Ectodermal cell (in vitro differentiated cells): Measurements from ENCODE around the gene PKMYT1.
A peak's percentile ranks its signal among the peaks of the same experiment; 100 is the strongest.

Source experiments
- H3K27ac ChIP-seq: 2 replicates; pipeline ENCODE4 v1.7.0; 2013; ENCODE audit warnings: mild to moderate bottlenecking, low read depth, low read length; ENCODE audit not compliant: insufficient read depth, poor library complexity, severe bottlenecking
- H3K27me3 ChIP-seq: 2 replicates; pipeline ENCODE4 v1.7.0; 2013; ENCODE audit warnings: mild to moderate bottlenecking, low read length; ENCODE audit not compliant: insufficient read depth, control insufficient read depth, poor library complexity, severe bottlenecking
- H3K36me3 ChIP-seq: one replicate; pipeline ENCODE4 v1.7.0; 2013; ENCODE audit warnings: low read length; ENCODE audit not compliant: control insufficient read depth, insufficient read depth
- H3K4me1 ChIP-seq: one replicate; pipeline ENCODE4 v1.7.0; 2013; ENCODE audit warnings: low read length; ENCODE audit not compliant: control insufficient read depth, insufficient read depth
- H3K4me3 ChIP-seq: 2 replicates; pipeline ENCODE4 v1.7.0; 2013; ENCODE audit warnings: low read depth, low read length, control low read depth; ENCODE audit not compliant: insufficient read depth
- H3K9me3 ChIP-seq: 2 replicates; pipeline ENCODE4 v1.7.0; 2013; ENCODE audit warnings: mild to moderate bottlenecking, low read length, moderate library complexity; ENCODE audit not compliant: control insufficient read depth
- WGBS, 2 experiments: methylation state at CpG; one replicate each; pipeline ENCODE4 v1.1.7; 2013; ENCODE audit warnings: missing lambda C conversion rate in 2 of 2; 5-methylcytosine and 5-hydroxymethylcytosine counted together

Gene PKMYT1

DNA sequence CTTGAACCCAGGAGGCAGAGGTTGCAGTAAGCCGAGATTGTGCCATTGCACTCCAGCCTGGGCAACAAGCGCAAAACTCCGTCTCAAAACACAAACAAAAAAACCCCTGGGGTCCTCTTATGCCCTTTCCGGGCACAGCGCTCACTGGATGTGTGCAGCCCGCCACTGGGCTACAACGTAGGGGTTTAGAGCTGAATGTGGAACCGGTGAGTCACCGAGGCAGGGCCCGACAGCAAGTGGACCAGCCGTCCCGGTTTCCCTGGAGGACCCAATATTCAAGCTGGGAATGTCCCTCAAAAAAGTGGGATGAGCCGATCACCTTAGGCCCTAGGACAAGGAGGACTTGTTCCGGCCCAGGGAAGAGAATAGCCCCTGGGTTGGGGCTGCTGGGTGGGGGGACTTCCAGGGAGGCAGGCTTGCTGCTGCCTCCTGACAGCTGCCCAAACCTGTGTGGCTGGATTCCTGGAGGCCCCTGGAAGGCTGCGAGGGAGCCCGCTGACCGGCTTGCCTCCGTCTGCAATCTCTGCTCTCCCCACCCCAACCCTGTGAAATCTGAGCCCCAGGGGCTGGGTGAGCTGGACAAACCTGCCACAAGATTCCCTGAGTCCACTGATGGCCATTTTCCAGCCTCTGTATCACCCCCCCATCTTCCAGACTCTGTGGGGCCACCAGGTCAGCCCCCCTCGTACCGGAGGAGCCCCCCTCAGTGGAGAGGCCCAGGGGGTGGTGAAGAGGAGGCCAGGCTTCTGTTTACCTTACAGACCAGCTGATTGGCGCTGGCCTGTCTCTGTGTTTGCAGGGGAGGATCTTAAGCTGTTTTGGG lies 29.5 kb upstream of the PKMYT1 start:
- no peak overlapping the region for H3K27ac ChIP-seq
- WGBS, 2 experiments: 22 to 24% methylated on average over 21 of the region's 21 CpGs
- H3K4me3 ChIP-seq: peak overlapping the region; percentile 6
- H3K36me3 ChIP-seq: no peaks in the 10 kb centered on the region
- H3K27me3 ChIP-seq: peaks cover 70% of the 10 kb centered on the region
- no peaks in the 10 kb centered on the region for H3K9me3 ChIP-seq
- peaks cover 35% of the 10 kb centered on the region for H3K4me1 ChIP-seq

DNA sequence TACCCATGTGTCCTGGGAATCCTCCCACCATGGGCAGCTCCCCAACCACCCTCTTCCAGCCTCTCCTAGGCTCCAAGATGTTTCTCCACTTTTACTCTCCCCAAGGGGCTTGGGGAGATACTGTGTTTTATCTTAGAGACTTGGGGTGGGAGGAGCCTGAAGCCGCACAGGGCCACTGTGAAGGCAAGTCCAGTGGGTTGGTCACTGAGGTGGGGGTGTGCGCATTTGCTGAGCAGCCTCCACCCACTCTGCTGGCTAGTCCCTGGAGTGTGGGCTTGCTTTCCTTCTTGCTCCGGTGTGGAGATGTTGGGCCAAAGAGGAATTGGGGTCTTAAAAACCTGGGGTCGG lies 28.4 kb upstream of the PKMYT1 start:
- 36 to 39% methylated on average over 4 of the region's 4 CpGs for WGBS, 2 experiments
- Histone ChIP-seq H3K36me3 (no peaks in the 10 kb centered on the region), H3K9me3 (no peaks in the 10 kb centered on the region), H3K27me3 (peaks cover 68% of the 10 kb centered on the region), H3K4me1 (peaks cover 27% of the 10 kb centered on the region), H3K27ac (no peak overlapping the region), H3K4me3 (no peak overlapping the region)

DNA sequence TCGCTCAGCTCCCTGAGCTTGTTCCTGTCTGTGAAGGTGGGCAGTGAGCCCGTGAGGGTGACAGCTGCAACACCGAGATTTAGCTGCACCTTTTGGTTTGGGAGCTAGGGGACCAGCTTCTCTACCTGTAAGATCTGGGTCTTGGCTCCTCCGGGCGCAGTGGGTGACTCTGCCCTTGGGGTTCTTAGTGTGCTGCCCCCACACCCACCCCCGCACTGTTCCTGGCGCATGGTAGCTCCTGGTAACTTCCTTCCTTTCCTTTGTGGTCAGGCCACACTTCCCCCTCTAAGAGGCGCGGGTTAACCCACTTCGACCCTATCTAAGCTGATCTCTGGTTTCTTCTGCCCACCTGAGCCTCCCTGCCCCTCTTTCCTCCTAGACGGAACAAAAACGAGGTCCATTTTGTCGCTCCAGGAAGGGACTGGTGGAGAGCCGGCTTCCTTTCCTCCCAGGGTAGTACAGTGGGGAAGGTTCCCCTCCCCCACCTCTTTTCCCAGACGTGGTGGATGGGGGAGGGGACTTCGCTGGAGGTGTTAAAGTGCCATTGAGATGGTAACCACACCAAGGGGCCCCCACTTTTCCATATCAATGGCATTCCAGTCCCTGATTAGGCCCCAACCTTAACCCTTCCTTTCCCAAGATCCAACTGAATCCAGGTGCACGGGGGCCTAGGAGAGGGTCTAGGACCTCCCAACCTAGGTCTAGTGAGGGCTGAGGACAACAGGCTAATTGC lies 27.9 kb upstream of the PKMYT1 start:
- Histone ChIP-seq H3K27ac (no peak overlapping the region), H3K27me3 (peaks cover 63% of the 10 kb centered on the region)
- 8% methylated on average over 15 to 17 of the region's 17 CpGs for WGBS, 2 experiments

DNA sequence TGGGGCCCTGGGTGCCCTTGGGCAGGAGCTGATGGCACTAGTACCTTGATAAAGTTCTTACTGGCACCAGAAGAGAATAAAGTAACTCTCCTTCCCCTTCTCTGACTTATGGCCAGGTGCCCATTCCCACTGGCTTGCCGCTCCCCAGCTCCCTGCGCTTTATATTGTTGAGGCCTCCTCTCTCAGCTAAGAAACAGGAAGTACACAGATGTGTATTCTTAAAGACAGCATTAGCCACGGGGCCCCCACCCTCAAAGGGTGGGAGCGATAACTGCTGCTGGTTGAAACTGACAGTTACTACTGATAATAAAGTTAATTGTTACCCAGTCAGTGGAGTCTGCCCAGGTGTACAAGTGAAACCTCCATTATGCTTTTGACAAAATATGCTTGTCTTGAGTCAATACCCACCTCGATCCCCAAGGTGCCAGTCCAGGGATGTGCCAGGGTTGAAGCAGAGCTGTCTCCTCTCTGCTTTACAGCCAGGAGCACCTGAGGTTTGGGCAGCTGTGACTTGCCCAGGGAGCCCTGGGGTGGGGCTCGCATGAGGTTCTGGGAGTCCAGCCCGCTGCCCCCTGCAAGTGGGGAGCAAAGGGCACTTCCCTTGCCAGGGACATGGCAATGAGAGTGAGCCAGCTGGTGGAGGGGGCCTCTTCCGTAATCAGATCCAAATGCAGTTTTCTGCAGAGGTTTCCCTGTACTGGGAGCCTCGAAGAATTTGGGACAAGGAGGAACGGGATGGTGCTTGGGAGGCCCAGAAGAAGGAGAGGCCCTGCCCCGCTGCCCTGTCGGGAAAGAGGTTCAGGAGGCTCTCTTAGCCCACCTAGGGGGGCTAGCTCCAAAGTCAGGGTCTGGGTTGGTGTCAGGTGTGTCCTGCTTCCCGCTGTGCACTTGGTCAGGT lies 27.1 kb upstream of the PKMYT1 start:
- no peak overlapping the region for H3K4me3 ChIP-seq
- no peaks in the 10 kb centered on the region for H3K36me3 ChIP-seq
- peaks cover 55% of the 10 kb centered on the region for H3K27me3 ChIP-seq
- no peaks in the 10 kb centered on the region for H3K9me3 ChIP-seq
- H3K4me1 ChIP-seq: peaks cover 27% of the 10 kb centered on the region
- 51 to 52% methylated on average over 13 of the region's 13 CpGs for WGBS, 2 experiments
- H3K27ac ChIP-seq: no peak overlapping the region

More for the DNA sequence above, 27.9 kb upstream of the PKMYT1 start:
- H3K36me3 ChIP-seq: no peaks in the 10 kb centered on the region
- H3K4me3 ChIP-seq: no peak overlapping the region
- peaks cover 27% of the 10 kb centered on the region for H3K4me1 ChIP-seq
- H3K9me3 ChIP-seq: no peaks in the 10 kb centered on the region

DNA sequence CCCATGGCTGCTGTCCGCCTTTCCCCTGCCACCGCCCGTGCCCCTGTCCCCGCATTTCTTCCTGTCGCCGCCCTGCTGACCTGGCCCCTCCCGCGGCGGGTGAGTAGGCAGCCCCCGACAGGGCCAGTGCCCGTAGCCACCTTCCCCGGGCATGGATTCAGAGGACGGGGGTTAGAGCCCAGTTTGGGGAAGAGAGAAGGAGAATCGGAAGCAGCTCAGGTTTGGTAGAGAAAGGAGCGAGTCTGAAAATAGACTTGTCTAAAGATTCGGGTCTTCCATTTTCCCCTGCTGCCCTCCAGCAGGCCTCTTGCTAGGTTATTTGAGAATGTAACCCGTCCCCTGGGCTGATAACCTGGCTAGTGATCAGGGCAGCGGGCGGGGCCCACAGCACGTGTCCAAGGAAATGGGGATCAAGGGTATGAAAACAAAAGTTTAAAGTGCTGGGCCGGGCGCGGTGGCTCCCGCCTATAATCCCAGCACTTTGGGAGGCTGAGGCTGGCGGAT lies 24.6 kb upstream of the PKMYT1 start:
- peaks cover 23% of the 10 kb centered on the region for H3K4me1 ChIP-seq
- no peaks in the 10 kb centered on the region for H3K36me3 ChIP-seq
- H3K4me3 ChIP-seq: peak overlapping the region; percentile 10
- no peaks in the 10 kb centered on the region for H3K9me3 ChIP-seq
- 3% methylated on average over 25 of the region's 25 CpGs for WGBS, 2 experiments
- H3K27ac ChIP-seq: no peak overlapping the region
- H3K27me3 ChIP-seq: peaks cover 44% of the 10 kb centered on the region

DNA sequence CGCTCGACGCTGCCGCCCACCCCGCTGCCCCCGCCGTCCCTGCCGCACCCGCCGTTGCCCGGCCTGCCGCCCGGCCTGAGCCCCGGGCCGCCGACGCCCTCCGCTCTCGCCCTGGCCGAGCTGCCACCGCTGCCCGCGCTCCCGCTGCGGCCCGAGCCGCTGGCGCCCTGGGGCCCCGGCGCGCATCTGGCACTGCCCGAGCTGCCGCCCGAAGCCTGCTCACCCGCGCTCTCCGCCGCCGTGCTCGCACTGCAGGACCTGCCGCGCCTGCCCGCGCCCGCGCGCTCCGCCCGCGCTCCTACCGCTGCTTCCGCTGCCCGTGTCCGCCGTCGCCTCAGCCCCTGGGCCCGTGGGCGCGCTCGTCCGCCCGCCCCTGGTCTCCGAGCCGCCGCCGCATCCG lies 24.1 kb upstream of the PKMYT1 start:
- H3K27me3 ChIP-seq: peaks cover 44% of the 10 kb centered on the region
- peaks cover 19% of the 10 kb centered on the region for H3K4me1 ChIP-seq
- no peak overlapping the region for H3K4me3 ChIP-seq
- no peaks in the 10 kb centered on the region for H3K9me3 ChIP-seq
- H3K27ac ChIP-seq: no peak overlapping the region
- 0% methylated on average over 67 of the region's 67 CpGs for WGBS, 2 experiments
- H3K36me3 ChIP-seq: no peaks in the 10 kb centered on the region

DNA sequence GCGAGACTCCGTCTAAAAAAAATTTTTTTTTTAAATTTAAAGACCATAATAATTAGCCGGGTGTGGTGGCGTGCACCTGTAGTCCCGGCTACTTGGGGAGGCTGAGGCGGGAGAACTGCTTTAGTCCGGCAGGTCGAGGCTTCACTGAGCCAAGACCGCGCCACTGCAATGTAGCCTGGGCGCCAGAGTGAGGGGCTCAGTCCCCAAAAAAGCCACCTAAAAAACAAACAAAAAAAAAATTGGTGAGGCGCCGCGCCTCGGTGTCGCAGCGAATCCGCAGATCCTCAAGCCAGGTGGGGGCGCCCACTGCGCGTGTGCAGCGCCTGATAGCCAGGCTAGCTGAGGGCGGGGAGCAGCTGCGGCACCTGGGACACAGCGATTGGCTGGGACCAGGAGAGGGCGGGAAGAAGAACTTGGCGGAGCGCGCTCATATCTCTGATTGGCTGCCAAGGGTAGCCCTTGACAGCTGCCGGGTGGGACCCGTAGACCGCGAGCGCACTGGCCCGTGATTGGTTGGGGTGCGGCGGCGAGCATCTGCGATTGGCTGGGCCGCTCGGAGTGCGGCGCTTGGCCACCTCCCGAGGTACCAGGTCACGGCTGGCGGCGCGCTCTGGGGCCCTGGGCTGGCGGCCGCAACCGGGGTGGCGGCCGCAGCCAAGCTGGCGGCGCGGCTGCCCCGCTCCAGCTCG lies 23.5 kb upstream of the PKMYT1 start:
- Histone ChIP-seq H3K36me3 (no peaks in the 10 kb centered on the region), H3K27me3 (peaks cover 41% of the 10 kb centered on the region), H3K27ac (no peak overlapping the region), H3K4me3 (no peak overlapping the region), H3K4me1 (peaks cover 18% of the 10 kb centered on the region), H3K9me3 (no peaks in the 10 kb centered on the region)
- 10 to 11% methylated on average over 58 of the region's 58 CpGs for WGBS, 2 experiments

DNA sequence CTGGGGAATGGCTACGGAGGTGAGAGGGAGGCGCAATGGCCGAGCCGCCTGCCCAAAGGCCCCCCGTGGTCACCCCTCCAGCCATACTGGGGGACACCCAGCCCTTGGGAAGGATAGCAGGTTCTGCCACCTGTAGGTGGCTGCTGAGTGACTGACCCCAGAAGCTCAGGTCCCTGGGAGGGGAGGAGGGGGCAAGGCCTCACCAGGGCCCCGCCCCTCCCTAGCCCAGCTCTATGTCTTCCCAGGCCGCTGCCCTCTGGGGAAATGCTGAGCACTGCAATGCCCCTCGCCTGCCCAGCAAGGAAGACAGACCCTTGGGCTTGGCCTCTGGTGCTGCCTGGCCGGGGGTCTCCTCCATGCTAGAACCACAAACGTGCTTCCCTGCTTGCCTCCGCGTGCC lies 21.1 kb upstream of the PKMYT1 start:
- Histone ChIP-seq H3K9me3 (no peaks in the 10 kb centered on the region), H3K36me3 (no peaks in the 10 kb centered on the region), H3K27ac (no peak overlapping the region), H3K4me1 (peaks cover 4% of the 10 kb centered on the region), H3K4me3 (no peak overlapping the region), H3K27me3 (peaks cover 17% of the 10 kb centered on the region)
- WGBS, 2 experiments: 75 to 76% methylated on average over 12 of the region's 12 CpGs

DNA sequence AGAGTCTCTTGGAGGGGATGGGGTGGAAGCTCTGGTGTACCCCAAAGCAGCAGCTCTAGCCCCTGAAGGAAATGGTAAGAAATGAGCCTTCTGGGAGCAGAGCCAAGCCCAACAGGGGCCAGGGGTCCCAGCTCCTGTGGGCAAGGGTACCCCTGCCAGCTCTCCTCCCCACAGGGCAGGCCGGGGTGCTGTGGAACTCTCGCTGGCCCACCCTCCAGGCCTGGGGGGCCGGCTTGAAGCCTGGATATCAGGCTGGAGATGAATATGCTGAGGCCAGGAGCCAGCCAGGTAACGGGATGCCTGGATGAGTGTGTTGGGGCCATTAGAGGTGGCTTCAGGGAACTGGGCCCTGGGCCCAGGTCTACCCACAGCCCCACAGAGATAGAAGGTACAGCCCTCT lies 20.3 kb upstream of the PKMYT1 start:
- 86 to 94% methylated on average over 4 of the region's 4 CpGs for WGBS, 2 experiments
- no peaks in the 10 kb centered on the region for H3K9me3 ChIP-seq
- peaks cover 4% of the 10 kb centered on the region for H3K4me1 ChIP-seq
- no peak overlapping the region for H3K27ac ChIP-seq
- H3K27me3 ChIP-seq: peaks cover 10% of the 10 kb centered on the region
- no peaks in the 10 kb centered on the region for H3K36me3 ChIP-seq
- H3K4me3 ChIP-seq: no peak overlapping the region
